HG02763 (cell line): ENCODE measurements around the gene COX5A.
"Not testable (repeated sequence)": the region's sequence is repeated elsewhere in the genome, so short reads cannot be mapped to it uniquely, and the experiment has no call there.

ENCODE experiments used
- ATAC-seq: cut with Tn5 transposase; IDR thresholded peaks from one replicate; pipeline ENCODE4 v1.9.1; 2021; ENCODE audit warnings: mild to moderate bottlenecking, moderate library complexity; ENCODE audit not compliant: unreplicated experiment

Gene COX5A

GRCh38 chr15:74955796-74956647 lies 18.1 kb upstream of the COX5A start:
- ATAC-seq, result peak; percentile 36

DNA sequence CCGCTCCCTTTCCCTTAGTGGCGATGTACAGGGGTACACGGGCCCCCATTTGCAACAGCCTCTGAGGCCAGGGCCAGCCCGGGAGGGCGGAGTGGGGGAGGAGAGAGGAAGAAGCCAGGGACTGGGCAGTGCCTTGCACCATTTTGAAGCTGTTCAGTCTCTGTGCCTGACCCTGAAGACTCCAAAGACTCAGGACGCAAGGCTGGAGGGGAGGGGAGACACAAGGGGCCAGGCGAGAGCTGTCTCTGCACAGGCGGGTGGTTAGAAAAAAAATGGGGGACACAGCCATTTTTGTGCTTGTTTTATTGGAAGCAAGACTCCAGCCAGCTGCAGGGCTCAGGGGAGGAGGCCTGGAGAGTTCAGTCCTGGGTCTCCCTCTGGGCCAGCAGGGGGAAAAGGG lies 17.1 kb upstream of the COX5A start:
- ATAC-seq, result no peak

DNA sequence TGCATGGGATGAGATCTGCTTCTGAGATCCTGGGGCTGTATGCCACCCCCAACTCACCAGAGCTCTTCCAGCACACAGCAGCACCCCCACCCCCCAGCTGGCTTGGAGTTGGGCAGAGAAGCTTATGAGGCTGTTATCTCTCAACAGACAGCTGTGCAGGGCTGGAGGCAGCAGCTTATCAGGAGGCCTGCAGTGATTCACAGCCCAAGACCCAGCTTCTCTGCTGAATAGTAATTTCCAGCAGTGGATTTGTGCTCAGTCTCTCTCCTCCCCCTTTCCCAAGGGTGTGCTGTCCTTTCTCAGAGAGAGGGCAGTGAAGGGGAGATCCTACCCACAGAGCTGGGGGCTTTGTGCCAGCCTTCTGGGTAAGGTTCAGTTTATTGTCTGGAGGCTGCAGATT lies 16.6 kb upstream of the COX5A start:
- ATAC-seq, result no peak

GRCh38 chr15:74951006-74951405 lies 13.1 kb upstream of the COX5A start:
- ATAC-seq, result no peak

DNA sequence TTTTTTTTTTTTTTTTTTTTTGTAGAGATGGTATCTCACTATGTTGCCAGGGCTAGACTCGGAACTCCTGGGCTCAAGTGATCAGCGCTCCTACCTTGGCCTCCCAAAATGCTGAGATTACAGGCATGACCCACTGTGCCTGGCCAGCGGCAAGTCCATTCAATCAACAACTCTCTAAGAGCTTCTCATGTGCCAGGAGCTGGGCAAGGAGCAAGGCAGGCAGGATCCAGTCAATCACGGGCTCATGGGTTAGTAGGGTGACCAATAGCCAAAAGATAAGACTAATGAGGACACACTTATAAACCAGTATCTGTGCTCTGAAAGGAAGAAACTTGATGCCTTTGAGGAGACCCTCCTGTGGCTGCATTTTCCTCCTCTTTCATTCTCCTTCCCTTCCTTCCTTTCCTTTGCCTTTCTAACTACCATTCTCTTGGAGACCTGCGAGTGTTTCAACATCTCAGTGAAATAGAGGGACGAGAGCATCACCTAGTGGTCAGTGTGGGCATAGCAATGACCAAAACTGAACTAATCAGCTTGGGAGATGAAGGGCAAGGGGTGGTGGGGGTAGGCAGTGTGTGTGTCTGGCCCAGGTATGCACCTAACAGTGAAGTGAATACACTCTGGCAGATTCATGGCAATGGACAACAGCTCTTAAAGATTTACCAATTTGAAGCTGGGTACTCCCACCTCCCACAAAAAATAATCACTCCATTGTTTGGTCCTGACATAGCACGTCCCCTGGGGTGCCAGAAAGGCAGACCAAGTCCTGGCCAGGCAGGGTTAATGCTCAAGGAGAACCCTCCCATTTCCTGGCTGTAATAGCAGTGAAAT lies 12.4 kb upstream of the COX5A start:
- no peak for ATAC-seq

DNA sequence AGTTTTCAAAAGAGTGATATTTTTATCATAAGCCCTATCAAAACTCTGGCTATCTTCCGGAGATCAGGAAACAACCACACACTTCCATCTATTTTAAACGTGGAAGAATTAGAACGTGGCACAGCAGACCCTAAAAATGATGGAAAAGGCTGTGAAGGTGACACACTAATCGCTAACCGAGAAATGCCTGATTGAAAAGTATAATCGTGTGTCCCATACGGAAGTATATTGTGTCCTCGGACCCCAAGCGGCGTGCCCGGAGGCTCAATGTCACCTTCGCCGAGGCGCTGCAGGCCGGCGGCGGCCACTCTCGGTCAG lies 642 bp downstream of the COX5A start:
- ATAC-seq, result no peak

GRCh38 chr15:74935193-74935592 lies 2.7 kb downstream of the COX5A start:
- ATAC-seq, result not testable (repeated sequence)

- ATAC-seq, result no peak
Measured at GRCh38 chr15:74933573-74933972, 4.3 kb downstream of the COX5A start.

DNA sequence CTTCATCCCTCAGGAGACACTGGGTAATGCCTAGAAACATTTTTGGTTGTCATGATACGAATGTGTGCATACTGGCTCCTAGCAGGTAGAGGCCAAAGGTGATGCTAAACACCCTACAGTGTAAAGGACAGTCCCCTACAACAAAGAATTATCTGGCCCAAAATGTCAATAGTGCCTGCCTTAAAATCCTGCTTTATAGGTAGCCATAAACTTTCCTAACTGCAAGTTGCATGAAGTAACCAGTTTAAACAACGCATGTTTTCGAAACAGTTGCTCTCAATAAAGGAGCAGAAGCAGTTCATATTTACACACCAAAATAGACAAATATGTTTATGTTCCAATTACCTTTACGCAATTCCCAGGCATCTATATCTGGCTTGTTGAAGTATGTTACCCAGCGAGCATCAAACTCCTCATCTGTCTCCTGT lies 9.1 kb downstream of the COX5A start:
- no peak for ATAC-seq

DNA sequence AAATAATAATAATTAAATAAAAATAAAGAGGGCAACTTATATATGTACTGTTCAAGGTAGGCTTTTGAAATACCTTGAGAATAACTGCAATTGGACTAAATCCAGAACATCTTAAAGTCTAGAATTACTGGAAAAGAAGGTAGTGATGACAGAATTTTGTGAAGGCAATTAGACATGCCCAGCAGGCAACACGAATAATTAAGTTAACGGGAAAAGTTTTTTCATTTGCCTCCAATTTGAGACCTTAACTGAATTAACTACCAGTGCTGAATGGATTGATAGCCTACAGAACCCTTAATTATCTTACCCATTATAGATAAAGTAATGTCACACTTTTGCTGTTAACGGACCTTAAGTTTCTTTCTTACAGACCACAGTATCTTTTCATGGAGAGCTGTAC lies 13.3 kb downstream of the COX5A start:
- ATAC-seq, result no peak

DNA sequence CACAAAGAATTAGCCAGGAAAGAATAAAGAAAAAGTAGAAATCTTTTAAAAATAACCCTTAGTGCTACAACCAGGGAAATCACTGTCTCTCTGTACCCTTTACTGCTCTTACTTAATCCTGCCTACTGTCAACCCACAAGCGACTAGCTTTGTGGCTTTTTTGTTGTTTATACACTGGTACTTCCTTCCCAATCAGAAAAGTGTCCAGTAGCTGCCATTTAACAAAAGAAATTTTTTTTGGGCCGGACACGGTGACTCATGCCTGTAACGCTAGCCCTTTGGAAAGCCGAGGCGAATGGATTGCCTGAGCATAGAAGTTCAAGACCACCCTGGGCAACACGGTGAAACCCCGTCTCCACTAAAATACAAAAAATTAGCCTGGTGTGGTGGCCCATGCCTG lies 17.4 kb downstream of the COX5A start:
- ATAC-seq, result no peak

GRCh38 chr15:74917676-74918075 lies 20.2 kb downstream of the COX5A start:
- no peak for ATAC-seq

GRCh38 chr15:74913799-74914198 lies 24.1 kb downstream of the COX5A start:
- ATAC-seq, result not testable (repeated sequence)

- no peak for ATAC-seq
Measured at GRCh38 chr15:74913041-74913440, 24.8 kb downstream of the COX5A start.

DNA sequence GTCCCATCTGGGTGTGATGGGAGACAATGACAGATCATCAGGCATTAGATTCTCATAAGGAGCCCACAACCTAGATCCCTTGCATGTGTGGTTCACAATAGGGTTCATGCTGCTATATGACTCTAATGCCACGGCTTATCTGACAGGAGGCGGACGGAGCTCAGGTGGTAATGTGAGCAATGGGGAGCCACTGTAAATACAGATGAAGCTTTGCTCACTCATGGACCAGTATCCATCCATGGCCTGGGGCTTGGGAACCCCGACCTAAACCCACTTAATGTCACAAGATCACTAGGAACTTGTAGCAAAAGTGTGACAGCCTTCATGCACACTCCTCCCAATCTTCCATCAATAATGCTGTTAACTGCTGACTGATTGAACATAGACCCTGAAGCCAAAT lies 29.2 kb downstream of the COX5A start:
- no peak for ATAC-seq

DNA sequence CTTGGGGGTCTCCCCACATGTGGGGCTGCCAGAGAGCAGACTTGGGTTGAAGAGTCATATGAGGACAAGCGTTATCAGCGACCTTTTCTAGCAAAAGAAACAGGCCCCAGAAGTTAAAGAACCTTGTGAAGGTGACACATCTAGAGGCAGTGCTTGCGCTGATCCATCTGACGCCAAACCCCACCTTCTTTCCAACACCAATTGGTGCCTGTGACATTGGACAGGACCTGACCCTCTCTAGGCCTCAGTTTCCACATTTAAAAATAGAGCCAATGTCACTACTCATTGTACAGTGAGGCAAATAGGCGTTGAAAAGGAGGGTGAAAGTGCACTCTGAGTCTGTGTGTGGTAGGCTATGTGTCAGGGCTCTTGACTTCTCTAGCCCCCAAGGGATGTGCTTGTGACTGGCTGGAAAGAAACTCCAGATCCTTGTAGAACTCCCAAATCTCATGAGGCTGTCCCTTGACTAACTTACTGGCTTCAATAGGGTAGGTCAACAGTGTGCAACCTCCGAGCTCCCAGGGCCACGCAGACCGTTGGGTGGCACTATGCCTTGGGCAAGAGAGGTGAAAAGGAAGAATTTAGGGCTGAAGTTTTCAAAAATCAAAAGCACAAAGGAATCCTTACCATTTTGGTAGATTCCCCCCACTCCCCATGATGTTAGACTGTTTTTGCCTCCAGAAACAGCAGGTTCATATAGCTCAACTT lies 30.6 kb downstream of the COX5A start:
- no peak for ATAC-seq

DNA sequence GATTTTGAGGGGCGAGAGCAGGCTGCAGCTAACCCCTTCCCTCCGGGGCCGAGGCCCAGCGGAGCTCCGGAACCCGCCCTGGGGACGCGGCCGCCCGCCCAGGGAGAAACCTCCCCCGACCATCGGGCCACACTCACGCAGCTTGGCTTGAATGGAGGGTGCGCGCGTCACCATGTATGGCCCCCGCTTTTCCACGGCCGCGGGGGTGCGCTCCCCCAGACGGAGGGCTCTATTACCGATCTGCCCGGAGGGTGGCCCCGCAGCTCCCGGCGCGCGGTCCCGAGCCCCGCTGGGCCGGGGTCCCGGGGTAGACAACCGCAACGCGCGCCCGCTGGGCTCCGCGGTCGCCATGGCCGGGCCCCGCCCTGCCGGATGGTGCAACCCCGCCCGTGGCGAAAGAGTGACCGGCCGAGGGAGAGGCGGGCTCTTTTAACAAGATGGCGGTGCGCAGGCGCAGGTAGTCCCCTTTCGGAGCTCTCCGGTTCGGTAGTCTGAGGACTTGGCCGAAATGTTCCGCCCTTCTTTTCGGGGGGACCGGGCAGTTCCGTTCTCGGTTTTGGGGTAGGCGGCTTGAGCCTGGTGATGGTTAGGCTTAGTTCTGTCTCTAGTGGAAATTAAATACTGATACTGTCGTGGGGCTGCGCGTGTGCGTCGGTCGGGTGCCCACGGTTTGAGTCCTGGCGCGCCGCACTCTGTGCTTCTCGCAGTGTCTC lies 31.3 kb downstream of the COX5A start, which contains the start of gene FAM219B:
Gene FAM219B (minus strand): TSS at position 402 of the 713 bp plus-strand sequence. CDS start 51 bp downstream, at position 351.
- ATAC-seq, result peak; percentile 86

- no peak for ATAC-seq
Measured at GRCh38 chr15:74906067-74906449, 31.8 kb downstream of the COX5A start.

- no peak for ATAC-seq
Measured at GRCh38 chr15:74904190-74904805, 33.6 kb downstream of the COX5A start.

- no peak for ATAC-seq
Measured at GRCh38 chr15:74903676-74904075, 34.2 kb downstream of the COX5A start.
